Neural crest cell (in vitro differentiated cells): Measurements from ENCODE around the gene RAX. TPM values are rescaled to one million over a fixed set of nuclear protein-coding genes. Genes with fewer than 3 reads are reported as not detected.

Source experiments
- DNase-seq: peaks from one replicate; pipeline ENCODE4 v3.0.0; 2021; ENCODE audit warnings: low read depth, mixed read lengths, low spot score
- H3K27ac Mint-ChIP-seq: one replicate; pipeline ENCODE4 v1.8.0; 2021; ENCODE audit warnings: mild to moderate bottlenecking, mixed read lengths; ENCODE audit not compliant: unreplicated experiment
- H3K27me3 Mint-ChIP-seq: 2 replicates; pipeline ENCODE4 v1.8.0; 2021; ENCODE audit warnings: low read depth, mild to moderate bottlenecking, mixed read lengths
- H3K36me3 Mint-ChIP-seq: 2 replicates; pipeline ENCODE4 v1.8.0; 2021; ENCODE audit warnings: low read depth, mild to moderate bottlenecking, mixed read lengths
- H3K4me1 Mint-ChIP-seq: 2 replicates; pipeline ENCODE4 v1.8.0; 2021; ENCODE audit warnings: mixed read lengths
- H3K4me3 Mint-ChIP-seq: one replicate; pipeline ENCODE4 v1.8.0; 2021; ENCODE audit warnings: mild to moderate bottlenecking, mixed read lengths
- H3K9me3 Mint-ChIP-seq: 2 replicates; pipeline ENCODE4 v1.8.0; 2021; ENCODE audit warnings: mixed read lengths
- CTCF ChIP-seq: fragments of 200-600 bp; sonication (generic); conservative IDR thresholded peaks from 2 replicates; pipeline ENCODE4 v1.5.0; 2021; ENCODE audit warnings: antibody characterized with exemption, mild to moderate bottlenecking
- total RNA-seq: library from RNA; stranded (reverse); gene quantifications from 2 replicates; pipeline ENCODE4 v1.2.1, GENCODE V29; 2021

The RAX gene
- total RNA-seq, 1 donor from 2014 or later, result not detected

GRCh38 chr18:59274533-59274928 is 1.3 kb upstream of the RAX start:
- DNase-seq, result no peak
- Mint-ChIP-seq H3K27ac (no peak overlapping the region), H3K9me3 (no peaks in the 10 kb centered on the region), H3K4me1 (peaks cover 9% of the 10 kb centered on the region), H3K36me3 (no peaks in the 10 kb centered on the region), H3K4me3 (peak overlapping the region; percentile 61), H3K27me3 (peaks cover 90% of the 10 kb centered on the region)
- TF ChIP-seq CTCF, result no peak

- no peak for DNase-seq
- Mint-ChIP-seq H3K9me3 (no peaks in the 10 kb centered on the region), H3K36me3 (no peaks in the 10 kb centered on the region), H3K27ac (no peak overlapping the region), H3K27me3 (peaks cover 90% of the 10 kb centered on the region), H3K4me1 (peaks cover 10% of the 10 kb centered on the region), H3K4me3 (peak overlapping the region; percentile 61)
- no peak for TF ChIP-seq CTCF
Measured at GRCh38 chr18:59273759-59274532, 692 bp upstream of the RAX start.

DNA sequence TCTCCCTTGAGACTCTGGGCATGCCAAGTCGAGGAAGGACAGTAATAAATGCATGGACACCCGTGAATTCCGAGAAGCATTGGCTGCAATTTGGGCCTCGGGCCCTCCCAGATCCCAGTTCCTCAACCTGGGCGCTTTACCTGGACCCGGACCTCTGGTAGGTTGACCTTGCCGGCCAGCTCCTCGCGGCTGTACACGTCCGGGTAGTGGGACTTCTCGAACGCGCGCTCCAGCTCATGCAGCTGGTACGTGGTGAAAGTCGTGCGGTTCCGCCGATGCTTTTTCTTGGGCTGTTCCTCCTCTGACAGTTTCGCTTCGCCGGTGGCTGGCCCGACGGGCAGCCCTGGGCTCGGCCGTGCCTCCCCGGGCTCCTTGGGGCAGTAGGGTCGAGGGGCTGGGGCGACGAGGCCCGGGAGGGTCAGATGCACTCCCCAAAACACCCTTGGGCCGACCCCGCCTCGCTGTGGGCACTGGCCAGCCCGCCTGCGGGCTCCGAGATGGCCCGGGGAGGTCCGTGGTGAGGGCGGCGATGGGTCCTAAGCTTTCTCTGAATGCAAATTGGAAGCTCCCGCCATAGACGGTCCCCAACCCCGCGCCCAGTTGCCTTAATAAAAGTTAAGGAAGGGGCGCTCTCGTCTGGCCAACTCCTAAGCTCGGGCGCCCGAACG is 899 bp downstream of the RAX start:
- no peak overlapping the region for H3K27ac Mint-ChIP-seq
- no peaks in the 10 kb centered on the region for H3K9me3 Mint-ChIP-seq
- no peak for TF ChIP-seq CTCF
- peaks cover 90% of the 10 kb centered on the region for H3K27me3 Mint-ChIP-seq
- H3K36me3 Mint-ChIP-seq, result no peaks in the 10 kb centered on the region
- H3K4me3 Mint-ChIP-seq, result no peak overlapping the region
- peaks cover 21% of the 10 kb centered on the region for H3K4me1 Mint-ChIP-seq
- DNase-seq, result no peak

DNA sequence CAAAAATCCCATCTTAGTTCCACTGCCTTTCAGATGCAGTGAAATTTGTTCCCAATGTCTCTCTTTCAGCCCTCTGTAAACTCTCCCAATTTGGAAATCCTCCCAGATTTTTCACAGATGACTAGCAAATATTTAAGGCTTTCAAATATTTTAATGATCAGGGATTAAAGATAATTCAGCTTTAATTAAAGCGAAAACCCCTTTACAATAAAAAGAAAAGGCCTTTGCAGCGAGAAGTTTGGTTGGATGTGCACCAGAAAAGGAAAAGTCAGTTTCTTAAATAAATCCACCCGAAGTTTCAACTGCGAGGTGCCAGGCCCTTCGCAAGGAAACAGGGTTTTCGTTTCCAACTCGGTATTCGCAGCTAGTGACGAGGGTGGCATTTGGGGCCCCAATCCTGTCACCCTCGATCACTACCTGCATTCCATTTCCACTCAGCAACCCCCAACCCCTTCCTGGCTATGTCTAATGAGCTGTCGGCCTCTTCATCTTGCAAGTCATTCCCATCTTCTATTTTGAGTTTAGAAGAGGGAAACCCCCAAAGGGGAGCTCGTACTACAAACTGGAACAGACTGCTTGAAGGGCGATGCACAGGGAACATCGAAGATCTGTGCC is 1.5 kb downstream of the RAX start:
- Mint-ChIP-seq H3K9me3 (no peaks in the 10 kb centered on the region), H3K27me3 (peaks cover 90% of the 10 kb centered on the region), H3K4me1 (peaks cover 21% of the 10 kb centered on the region), H3K36me3 (no peaks in the 10 kb centered on the region), H3K27ac (no peak overlapping the region), H3K4me3 (no peak overlapping the region)
- no peak for DNase-seq
- TF ChIP-seq CTCF, result no peak

- Mint-ChIP-seq H3K4me1 (peaks cover 17% of the 10 kb centered on the region), H3K27me3 (peaks cover 90% of the 10 kb centered on the region), H3K36me3 (no peaks in the 10 kb centered on the region), H3K27ac (no peak overlapping the region), H3K4me3 (no peak overlapping the region), H3K9me3 (no peaks in the 10 kb centered on the region)
- no peak for DNase-seq
- no peak for TF ChIP-seq CTCF
Measured at GRCh38 chr18:59270689-59271257, 2.5 kb downstream of the RAX start.
